ENCODE measurements around the gene SH2D7. TPM values are rescaled to one million over a fixed set of nuclear protein-coding genes. Genes with fewer than 3 reads are reported as not detected.

The SH2D7 gene
- total RNA-seq, 6 donors from 2014 or later, result 0.09 TPM; not detected in 5

GRCh38 chr15:78055919-78056713 lies 36.2 kb upstream of the SH2D7 start:
- Histone ChIP-seq H3K27ac (peak overlapping the region; percentile 64 to 96 (median 76)), H3K4me1 (peaks cover 74 to 98% (median 84%) of the 10 kb centered on the region in 4 donors), H3K27me3 (no peaks in the 10 kb centered on the region), H3K4me3 (no peak overlapping the region), H3K36me3 (peaks cover 0 to 10% (median 4%) of the 10 kb centered on the region in 4 donors), H3K9me3 (no peaks in the 10 kb centered on the region)
- ATAC-seq (ENCODE audit: low FRiP score in 2 of 2) (peak; percentile 37 to 68), DNase-seq (no peak)
- WGBS, 2 donors, result 16 to 41% methylated on average over 2 of the region's 2 CpGs
- TF ChIP-seq EP300 (IDR thresholded peaks at IDR 0.05), result no peak
- TF ChIP-seq POLR2A (IDR thresholded peaks at IDR 0.05), result no peak
- no peak for TF ChIP-seq POLR2AphosphoS5 (IDR thresholded peaks at IDR 0.05)
- TF ChIP-seq, protein P1, sequence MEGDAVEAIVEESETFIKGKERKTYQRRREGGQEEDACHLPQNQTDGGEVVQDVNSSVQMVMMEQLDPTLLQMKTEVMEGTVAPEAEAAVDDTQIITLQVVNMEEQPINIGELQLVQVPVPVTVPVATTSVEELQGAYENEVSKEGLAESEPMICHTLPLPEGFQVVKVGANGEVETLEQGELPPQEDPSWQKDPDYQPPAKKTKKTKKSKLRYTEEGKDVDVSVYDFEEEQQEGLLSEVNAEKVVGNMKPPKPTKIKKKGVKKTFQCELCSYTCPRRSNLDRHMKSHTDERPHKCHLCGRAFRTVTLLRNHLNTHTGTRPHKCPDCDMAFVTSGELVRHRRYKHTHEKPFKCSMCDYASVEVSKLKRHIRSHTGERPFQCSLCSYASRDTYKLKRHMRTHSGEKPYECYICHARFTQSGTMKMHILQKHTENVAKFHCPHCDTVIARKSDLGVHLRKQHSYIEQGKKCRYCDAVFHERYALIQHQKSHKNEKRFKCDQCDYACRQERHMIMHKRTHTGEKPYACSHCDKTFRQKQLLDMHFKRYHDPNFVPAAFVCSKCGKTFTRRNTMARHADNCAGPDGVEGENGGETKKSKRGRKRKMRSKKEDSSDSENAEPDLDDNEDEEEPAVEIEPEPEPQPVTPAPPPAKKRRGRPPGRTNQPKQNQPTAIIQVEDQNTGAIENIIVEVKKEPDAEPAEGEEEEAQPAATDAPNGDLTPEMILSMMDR (IDR thresholded peaks at IDR 0.05), result no peak

DNA sequence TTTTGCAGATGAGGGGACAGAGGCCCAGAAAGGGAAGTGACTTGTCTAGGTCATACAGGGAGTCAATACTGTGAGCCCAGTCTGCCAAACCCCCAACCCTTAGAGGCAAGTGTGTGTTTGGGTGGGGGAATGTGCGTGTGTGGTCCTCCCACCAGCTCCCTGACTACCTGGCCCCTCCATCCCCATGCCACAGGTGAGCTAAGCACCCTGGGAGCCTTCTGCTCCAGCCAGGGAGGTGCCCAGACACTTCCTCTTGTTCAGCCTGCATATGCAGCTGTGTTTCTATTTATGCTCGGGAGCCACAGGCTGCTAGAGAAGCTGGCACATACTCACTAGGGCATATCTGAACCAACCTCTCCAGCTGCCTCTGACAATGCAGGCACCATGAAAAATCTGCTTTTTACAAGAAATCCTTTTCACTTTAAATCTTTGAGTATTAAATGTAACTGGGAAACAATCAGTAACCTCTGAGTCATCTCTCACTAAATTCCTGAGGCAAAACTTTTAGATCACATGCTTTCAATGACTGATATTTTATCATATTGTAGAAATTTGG lies 35.6 kb upstream of the SH2D7 start:
- TF ChIP-seq, protein P1 (IDR thresholded peaks at IDR 0.05), result no peak
- no peak for TF ChIP-seq EP300 (IDR thresholded peaks at IDR 0.05)
- TF ChIP-seq POLR2AphosphoS5 (IDR thresholded peaks at IDR 0.05), result no peak
- no peak for TF ChIP-seq POLR2A (IDR thresholded peaks at IDR 0.05)
- H3K27me3 ChIP-seq, result no peaks in the 10 kb centered on the region
- WGBS, 2 donors, result 25 to 33% methylated on average over 2 of the region's 2 CpGs
- peak overlapping the region; percentile 64 to 96 (median 76) for H3K27ac ChIP-seq
- no peaks in the 10 kb centered on the region for H3K9me3 ChIP-seq
- DNase-seq, result no peak
- ATAC-seq (ENCODE audit: low FRiP score in 2 of 2), result peak; percentile 31 to 65
- H3K4me3 ChIP-seq, result no peak overlapping the region
- peaks cover 74 to 93% (median 83%) of the 10 kb centered on the region in 4 donors for H3K4me1 ChIP-seq
- peaks cover 0 to 10% (median 4%) of the 10 kb centered on the region in 4 donors for H3K36me3 ChIP-seq

DNA sequence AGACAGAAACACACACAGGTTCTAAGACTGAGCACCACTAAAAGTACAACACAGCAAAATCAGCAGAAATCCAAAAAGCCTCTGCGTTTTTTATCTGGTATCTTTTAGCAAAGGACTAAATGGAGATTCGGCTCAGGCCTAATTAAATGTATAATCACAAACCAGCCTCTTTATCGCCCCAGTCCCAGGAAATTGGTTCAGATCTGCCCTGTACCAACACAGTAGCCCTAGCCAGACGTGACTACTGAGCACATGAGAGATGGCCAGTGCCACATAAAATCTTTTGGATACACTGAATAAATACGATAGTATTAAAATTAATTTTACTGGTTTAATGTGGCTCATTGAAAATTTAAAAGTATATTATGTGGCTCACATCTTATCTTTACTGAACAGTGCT lies 34.6 kb upstream of the SH2D7 start:
- H3K4me1 ChIP-seq, result peaks cover 74 to 93% (median 83%) of the 10 kb centered on the region in 4 donors
- no peak overlapping the region for H3K4me3 ChIP-seq
- TF ChIP-seq POLR2AphosphoS5 (IDR thresholded peaks at IDR 0.05), result no peak
- WGBS, 2 donors, result 91 to 93% methylated on average over 5 of the region's 5 CpGs
- H3K27me3 ChIP-seq, result no peaks in the 10 kb centered on the region
- no peak for DNase-seq
- no peak for ATAC-seq (ENCODE audit: low FRiP score in 2 of 2)
- H3K9me3 ChIP-seq, result no peaks in the 10 kb centered on the region
- H3K27ac ChIP-seq, result peak overlapping the region; percentile 64 to 96 (median 76)
- peaks cover 0 to 10% (median 4%) of the 10 kb centered on the region in 4 donors for H3K36me3 ChIP-seq

DNA sequence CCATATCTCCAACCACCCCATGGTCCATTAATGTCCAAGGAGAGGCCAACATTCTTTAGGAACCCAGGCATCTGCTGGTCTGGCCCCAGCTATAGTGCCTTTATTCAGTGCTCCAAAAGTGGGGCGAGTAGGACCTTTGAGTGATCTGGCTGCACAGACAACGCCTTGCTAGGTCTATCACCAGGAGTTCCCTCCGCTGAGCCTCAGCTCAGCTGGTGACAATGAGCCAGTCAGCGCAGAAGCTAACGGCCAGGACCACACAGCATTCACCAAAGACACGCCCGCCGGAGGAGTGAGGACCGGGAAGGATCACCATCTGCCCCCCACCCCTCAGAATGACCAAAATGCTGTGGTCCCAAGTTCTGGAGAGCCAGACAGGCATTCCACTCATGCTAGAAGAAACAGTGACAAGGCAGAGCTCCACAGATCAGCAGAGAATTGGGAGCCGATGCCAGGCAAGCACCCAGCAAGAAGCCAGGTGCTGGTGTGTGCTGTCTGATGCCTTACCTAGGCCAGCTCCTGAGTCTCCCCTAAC lies 33.9 kb upstream of the SH2D7 start:
- Histone ChIP-seq H3K27me3 (no peaks in the 10 kb centered on the region), H3K4me1 (peaks cover 80 to 92% (median 89%) of the 10 kb centered on the region in 4 donors), H3K9me3 (no peaks in the 10 kb centered on the region), H3K4me3 (no peak overlapping the region), H3K36me3 (peaks cover 0 to 3% (median 1%) of the 10 kb centered on the region in 4 donors), H3K27ac (peak overlapping the region; percentile 45 to 96 (median 76))
- DNase-seq (no peak), ATAC-seq (ENCODE audit: low FRiP score in 2 of 2) (no peak)
- 95 to 100% methylated on average over 2 to 10 of the region's 10 CpGs for WGBS, 2 donors
- TF ChIP-seq POLR2A (IDR thresholded peaks at IDR 0.05) (no peak), EP300 (IDR thresholded peaks at IDR 0.05) (no peak), POLR2AphosphoS5 (IDR thresholded peaks at IDR 0.05) (no peak)
- TF ChIP-seq, protein P1 (IDR thresholded peaks at IDR 0.05), result no peak

- peak in 1 of 2 donors; percentile 29 for ATAC-seq (ENCODE audit: low FRiP score in 2 of 2)
- peak overlapping the region; percentile 45 to 96 (median 72) for H3K27ac ChIP-seq
Observed at GRCh38 chr15:78059110-78059839, 33.1 kb upstream of the SH2D7 start.

More at GRCh38 chr15:78059110-78059839, 33.1 kb upstream of the SH2D7 start:
- no peaks in the 10 kb centered on the region for H3K36me3 ChIP-seq
- H3K9me3 ChIP-seq, result no peaks in the 10 kb centered on the region
- TF ChIP-seq POLR2AphosphoS5 (IDR thresholded peaks at IDR 0.05), result no peak
- TF ChIP-seq, protein P1 (IDR thresholded peaks at IDR 0.05), result no peak
- TF ChIP-seq POLR2A (IDR thresholded peaks at IDR 0.05), result no peak
- no peak for TF ChIP-seq EP300 (IDR thresholded peaks at IDR 0.05)
- no peak overlapping the region for H3K4me3 ChIP-seq
- no peak for DNase-seq
- no peaks in the 10 kb centered on the region for H3K27me3 ChIP-seq
- 46 to 67% methylated on average over 2 to 3 of the region's 3 CpGs for WGBS, 2 donors
- H3K4me1 ChIP-seq, result peaks cover 88 to 100% (median 92%) of the 10 kb centered on the region in 4 donors
